Left ventricle myocardium superior (tissue), 1 donor: ENCODE results near the gene COL18A1. TPM values are rescaled to one million over a fixed set of nuclear protein-coding genes. Genes with fewer than 3 reads are reported as not detected.
"Not testable (repeated sequence)": the region's sequence is repeated elsewhere in the genome, so short reads cannot be mapped to it uniquely, and the experiment has no call there.

Source experiments
- ATAC-seq: fragments of 200-7000 bp; cut with Tn5 transposase; one replicate; pipeline ENCODE4 v1.9.1; 2020; ENCODE audit warnings: mild to moderate bottlenecking, moderate library complexity
- DNase-seq: peaks from one replicate; pipeline ENCODE4 v3.0.0-alpha.2; 2020
- intact Hi-C: fragments of 100-400 bp; cut with micrococcal nuclease; formaldehyde crosslinking; loops from one replicate; pipeline ENCODE4 v1.11.0; 2022
- long read RNA-seq: library from polyadenylated mRNA; unstranded; transcript quantifications from one replicate; pipeline ENCODE4 v2.0.0, GENCODE V29; 2021
- total RNA-seq: library from RNA; stranded (reverse); fragmentation: NEBNext Ultra II Directional; extraction: Animal tissue kit (Norgen Biotek cat#: 25700); gene quantifications from one replicate; pipeline ENCODE4 v1.2.1, GENCODE V29; 2021
- donor health status: DM: no; HTN: yes; CAD: no; lungs with severe emphysema.

The COL18A1 gene
- total RNA-seq, result 52.4 TPM
- long read RNA-seq, full-length matches to known transcripts, result 29 of 173 reads
- long read RNA-seq, partial matches to known transcripts, result 111 of 173 reads
- long read RNA-seq, other reads (novel, unspliced or antisense), result 33 of 173 reads

- DNase-seq, result peak; percentile 85
- ATAC-seq, result peak; percentile 60
- intact Hi-C loops, result no loop called here
Observed at GRCh38 chr21:45404730-45405270, at the start of gene COL18A1. Gene COL18A1 (plus strand): TSS chr21:45405165. CDS start chr21:45405231, 66 bp downstream.

GRCh38 chr21:45355573-45355972, 49.4 kb upstream of the COL18A1 start:
- peak; percentile 7 for ATAC-seq
- intact Hi-C loops, result no loop called here
- DNase-seq, result peak; percentile 12

- intact Hi-C loops, result no loop called here
- DNase-seq (peak; percentile 16), ATAC-seq (no peak)
Observed at GRCh38 chr21:45356251-45356650, 48.7 kb upstream of the COL18A1 start.

GRCh38 chr21:45356653-45357435, 48.1 kb upstream of the COL18A1 start:
- DNase-seq (peak; percentile 13), ATAC-seq (peak; percentile 7)
- intact Hi-C loops, result no loop called here

GRCh38 chr21:45357436-45358260, 47.3 kb upstream of the COL18A1 start:
- intact Hi-C loops, result no loop called here
- peak; percentile 83 for DNase-seq
- peak; percentile 78 for ATAC-seq

- DNase-seq (no peak), ATAC-seq (no peak)
- intact Hi-C loops, result no loop called here
Observed at GRCh38 chr21:45358261-45358670, 46.7 kb upstream of the COL18A1 start.

- peak; percentile 18 for DNase-seq
- intact Hi-C loops, result no loop called here
- ATAC-seq, result no peak
Observed at GRCh38 chr21:45358711-45359310, 46.2 kb upstream of the COL18A1 start.

- intact Hi-C loops, result no loop called here
- no peak for ATAC-seq
- peak; percentile 28 for DNase-seq
Observed at GRCh38 chr21:45359451-45360217, 45.3 kb upstream of the COL18A1 start.

- intact Hi-C loops, result no loop called here
- ATAC-seq (no peak), DNase-seq (peak; percentile 16)
Observed at GRCh38 chr21:45361033-45361997, 43.6 kb upstream of the COL18A1 start.

- intact Hi-C loops, result no loop called here
- no peak for ATAC-seq
- DNase-seq, result peak; percentile 21
Observed at GRCh38 chr21:45362077-45362747, 42.8 kb upstream of the COL18A1 start.

GRCh38 chr21:45362748-45363145, 42.2 kb upstream of the COL18A1 start:
- DNase-seq (peak; percentile 25), ATAC-seq (no peak)
- intact Hi-C loops, result no loop called here

- intact Hi-C loops, ATAC-seq: not testable (repeated sequence)
- DNase-seq, result peak; percentile 28
Observed at GRCh38 chr21:45363272-45363671, 41.7 kb upstream of the COL18A1 start.

- intact Hi-C loops, result no loop called here
- DNase-seq (peak; percentile 85), ATAC-seq (peak; percentile 87)
Observed at GRCh38 chr21:45363921-45364467, 41.0 kb upstream of the COL18A1 start.

- intact Hi-C loops, result no loop called here
- DNase-seq, result peak; percentile 61
- peak; percentile 59 for ATAC-seq
Observed at GRCh38 chr21:45364468-45365185, 40.3 kb upstream of the COL18A1 start.

- intact Hi-C loops, result no loop called here
- ATAC-seq (no peak), DNase-seq (peak; percentile 49)
Observed at GRCh38 chr21:45365186-45365607, 39.8 kb upstream of the COL18A1 start.
